ENCODE data around the gene UQCC2. TPM values are rescaled to one million over a fixed set of nuclear protein-coding genes. Genes with fewer than 3 reads are reported as not detected.
A peak's percentile ranks its signal among the peaks of the same experiment; 100 is the strongest.

UQCC2 gene
- total and polyA plus RNA-seq, 4 donors: 7.8 to 141 (median 48.1) TPM

DNA sequence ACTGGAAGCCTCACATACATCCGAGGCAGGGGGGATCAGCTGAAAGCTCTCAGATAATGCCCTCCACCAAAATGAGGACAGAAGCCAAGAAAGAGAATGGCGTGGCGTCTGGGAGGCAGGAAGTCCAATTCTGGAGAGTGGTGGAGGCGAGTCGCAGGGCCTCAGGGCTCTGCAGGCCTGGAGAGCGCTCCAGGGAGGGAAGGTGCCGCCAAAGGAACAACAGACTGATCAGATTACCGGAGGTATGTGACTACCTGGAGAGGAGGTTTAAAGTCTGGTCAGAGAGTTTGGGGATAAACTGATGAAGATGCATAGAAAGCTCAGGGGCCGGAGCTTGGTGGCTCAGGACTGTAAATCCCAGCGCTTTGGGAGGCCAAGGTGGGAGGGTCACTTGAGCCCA lies 46.4 kb upstream of the UQCC2 start:
- Histone ChIP-seq H3K27ac (ENCODE audit: low read depth in 1 of 2, low read length in 1 of 2) (no peak overlapping the region), H3K9ac (ENCODE audit: insufficient read depth in 1 of 2, low read length in 2 of 2) (no peak overlapping the region), H3K4me3 (no peak overlapping the region), H3K9me3 (ENCODE audit: control insufficient read depth in 4 of 4, insufficient read depth in 3 of 4, low read length in 3 of 4) (no peaks in the 10 kb centered on the region), H3K36me3 (ENCODE audit: control insufficient read depth in 4 of 4, insufficient read depth in 4 of 4, low read length in 4 of 4) (no peaks in the 10 kb centered on the region), H3K4me1 (ENCODE audit: control insufficient read depth in 5 of 5, insufficient read depth in 5 of 5, low read length in 5 of 5) (peaks cover 0 to 44% (median 17%) of the 10 kb centered on the region in 5 donors), H3K27me3 (ENCODE audit: control insufficient read depth in 3 of 3, insufficient read depth in 3 of 3, low read length in 2 of 3) (no peaks in the 10 kb centered on the region)
- DNase-seq (no peak), ATAC-seq (ENCODE audit: insufficient read depth, low FRiP score) (no peak)
- 86 to 92% methylated on average over 10 of the region's 10 CpGs for WGBS, 2 donors
- TF ChIP-seq, protein P1, sequence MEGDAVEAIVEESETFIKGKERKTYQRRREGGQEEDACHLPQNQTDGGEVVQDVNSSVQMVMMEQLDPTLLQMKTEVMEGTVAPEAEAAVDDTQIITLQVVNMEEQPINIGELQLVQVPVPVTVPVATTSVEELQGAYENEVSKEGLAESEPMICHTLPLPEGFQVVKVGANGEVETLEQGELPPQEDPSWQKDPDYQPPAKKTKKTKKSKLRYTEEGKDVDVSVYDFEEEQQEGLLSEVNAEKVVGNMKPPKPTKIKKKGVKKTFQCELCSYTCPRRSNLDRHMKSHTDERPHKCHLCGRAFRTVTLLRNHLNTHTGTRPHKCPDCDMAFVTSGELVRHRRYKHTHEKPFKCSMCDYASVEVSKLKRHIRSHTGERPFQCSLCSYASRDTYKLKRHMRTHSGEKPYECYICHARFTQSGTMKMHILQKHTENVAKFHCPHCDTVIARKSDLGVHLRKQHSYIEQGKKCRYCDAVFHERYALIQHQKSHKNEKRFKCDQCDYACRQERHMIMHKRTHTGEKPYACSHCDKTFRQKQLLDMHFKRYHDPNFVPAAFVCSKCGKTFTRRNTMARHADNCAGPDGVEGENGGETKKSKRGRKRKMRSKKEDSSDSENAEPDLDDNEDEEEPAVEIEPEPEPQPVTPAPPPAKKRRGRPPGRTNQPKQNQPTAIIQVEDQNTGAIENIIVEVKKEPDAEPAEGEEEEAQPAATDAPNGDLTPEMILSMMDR (IDR thresholded peaks at IDR 0.05; ENCODE audit: control extremely low read depth, extremely low read depth): no peak

DNA sequence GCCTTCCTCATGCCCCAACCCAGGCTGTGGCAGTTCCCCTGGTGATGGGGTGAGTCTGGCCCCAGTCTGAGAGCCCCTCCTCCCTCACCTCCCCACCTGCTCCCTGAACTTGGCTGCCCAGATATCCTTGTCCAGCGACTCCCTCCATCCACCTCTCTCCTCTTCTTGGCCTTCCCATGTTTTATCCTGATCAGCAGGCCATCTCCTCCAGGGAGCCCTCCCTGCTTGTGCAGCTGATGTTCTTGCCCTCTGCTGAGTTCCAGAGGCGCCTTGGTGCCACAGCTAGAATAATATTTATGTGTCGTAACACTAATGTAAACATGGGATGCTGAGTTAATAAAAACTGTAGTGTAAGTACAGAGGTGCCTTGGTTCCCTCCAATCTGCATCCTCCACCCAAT lies 45.6 kb upstream of the UQCC2 start:
- no peaks in the 10 kb centered on the region for H3K9me3 ChIP-seq (ENCODE audit: control insufficient read depth in 4 of 4, insufficient read depth in 3 of 4, low read length in 3 of 4)
- no peaks in the 10 kb centered on the region for H3K36me3 ChIP-seq (ENCODE audit: control insufficient read depth in 4 of 4, insufficient read depth in 4 of 4, low read length in 4 of 4)
- ATAC-seq (ENCODE audit: insufficient read depth, low FRiP score): no peak
- no peak overlapping the region for H3K27ac ChIP-seq (ENCODE audit: low read depth in 1 of 2, low read length in 1 of 2)
- TF ChIP-seq, protein P1 (IDR thresholded peaks at IDR 0.05; ENCODE audit: control extremely low read depth, extremely low read depth): no peak
- DNase-seq: peak in 2 of 3 donors; percentile 29 to 38
- no peak overlapping the region for H3K9ac ChIP-seq (ENCODE audit: insufficient read depth in 1 of 2, low read length in 2 of 2)
- H3K4me3 ChIP-seq: no peak overlapping the region
- WGBS, 2 donors: 73 to 76% methylated on average over 3 of the region's 3 CpGs
- peaks cover 0 to 42% (median 20%) of the 10 kb centered on the region in 5 donors for H3K4me1 ChIP-seq (ENCODE audit: control insufficient read depth in 5 of 5, insufficient read depth in 5 of 5, low read length in 5 of 5)
- no peaks in the 10 kb centered on the region for H3K27me3 ChIP-seq (ENCODE audit: control insufficient read depth in 3 of 3, insufficient read depth in 3 of 3, low read length in 2 of 3)

DNA sequence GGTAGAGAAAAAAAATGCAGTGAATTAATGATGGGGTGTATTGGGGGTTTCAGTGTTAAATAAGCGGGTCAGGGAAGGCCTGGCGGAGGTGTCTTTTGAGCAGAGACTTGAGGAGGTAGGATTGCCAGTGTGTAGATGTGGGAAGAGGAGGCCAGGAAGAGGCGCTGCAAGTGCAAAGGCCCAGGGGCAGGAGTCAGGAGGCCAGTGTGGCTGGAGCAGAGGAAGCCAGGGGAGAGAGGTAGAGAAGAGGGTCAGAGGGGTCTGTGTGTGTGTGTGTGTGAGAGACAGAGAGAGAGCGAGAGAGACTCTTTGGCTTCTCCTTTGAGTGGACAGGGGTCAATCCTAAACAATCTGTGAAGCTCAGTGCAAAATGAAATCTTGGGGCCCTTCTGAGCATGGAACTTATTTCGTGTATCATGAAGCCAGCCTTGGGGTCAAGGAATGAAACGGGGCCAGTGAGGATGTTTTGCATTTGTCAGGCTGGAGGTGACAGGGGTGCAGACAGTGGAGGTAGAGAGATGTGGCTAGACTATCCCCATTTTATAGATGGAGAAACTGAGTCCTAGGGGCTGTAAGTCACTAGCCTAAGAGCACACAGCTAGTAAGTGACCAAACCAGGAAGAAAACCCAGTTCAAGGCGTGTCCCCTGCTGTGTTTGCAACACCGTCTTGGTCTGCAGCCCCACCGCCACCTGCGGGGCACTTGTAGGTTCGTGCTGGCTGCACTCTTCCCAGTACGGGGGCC lies 44.9 kb upstream of the UQCC2 start:
- ATAC-seq (ENCODE audit: insufficient read depth, low FRiP score): no peak
- 85% methylated on average over 12 of the region's 12 CpGs for WGBS, 2 donors
- no peak for DNase-seq

More for the DNA sequence above, 44.9 kb upstream of the UQCC2 start:
- no peak overlapping the region for H3K27ac ChIP-seq (ENCODE audit: low read depth in 1 of 2, low read length in 1 of 2)
- TF ChIP-seq, protein P1 (IDR thresholded peaks at IDR 0.05; ENCODE audit: control extremely low read depth, extremely low read depth): no peak
- no peak overlapping the region for H3K9ac ChIP-seq (ENCODE audit: insufficient read depth in 1 of 2, low read length in 2 of 2)
- H3K4me3 ChIP-seq: no peak overlapping the region
- H3K36me3 ChIP-seq (ENCODE audit: control insufficient read depth in 4 of 4, insufficient read depth in 4 of 4, low read length in 4 of 4): no peaks in the 10 kb centered on the region
- H3K4me1 ChIP-seq (ENCODE audit: control insufficient read depth in 5 of 5, insufficient read depth in 5 of 5, low read length in 5 of 5): peaks cover 0 to 42% (median 23%) of the 10 kb centered on the region in 5 donors
- H3K9me3 ChIP-seq (ENCODE audit: control insufficient read depth in 4 of 4, insufficient read depth in 3 of 4, low read length in 3 of 4): no peaks in the 10 kb centered on the region
- H3K27me3 ChIP-seq (ENCODE audit: control insufficient read depth in 3 of 3, insufficient read depth in 3 of 3, low read length in 2 of 3): no peaks in the 10 kb centered on the region
